Measurements from ENCODE around the gene PTPN14.

The PTPN14 gene

GRCh38 chr1:214318956-214319736, 232.3 kb downstream of the PTPN14 start:
- TF ChIP-seq CTCF (IDR thresholded peaks at IDR 0.05; ENCODE audit: insufficient read depth, low read depth, low read length, missing control alignments): no peak
- DNase-seq (ENCODE audit: low read depth): no peak
- H3K4me3 ChIP-seq (ENCODE audit: low read depth, low read length): no peak overlapping the region

GRCh38 chr1:214318356-214318755, 233.0 kb downstream of the PTPN14 start:
- DNase-seq (ENCODE audit: low read depth): peak; percentile 28
- no peak overlapping the region for H3K4me3 ChIP-seq (ENCODE audit: low read depth, low read length)
- no peak for TF ChIP-seq CTCF (IDR thresholded peaks at IDR 0.05; ENCODE audit: insufficient read depth, low read depth, low read length, missing control alignments)

- DNase-seq (ENCODE audit: low read depth): no peak
These were observed 233.7 kb downstream of the PTPN14 start for GRCh38 chr1:214317734-214318133.

GRCh38 chr1:214317300-214317699, 234.1 kb downstream of the PTPN14 start:
- no peak overlapping the region for H3K4me3 ChIP-seq (ENCODE audit: low read depth, low read length)
- DNase-seq (ENCODE audit: low read depth): no peak
- no peak for TF ChIP-seq CTCF (IDR thresholded peaks at IDR 0.05; ENCODE audit: insufficient read depth, low read depth, low read length, missing control alignments)

More at GRCh38 chr1:214317734-214318133, 233.7 kb downstream of the PTPN14 start:
- no peak for TF ChIP-seq CTCF (IDR thresholded peaks at IDR 0.05; ENCODE audit: insufficient read depth, low read depth, low read length, missing control alignments)
- no peak overlapping the region for H3K4me3 ChIP-seq (ENCODE audit: low read depth, low read length)

GRCh38 chr1:214316593-214316992, 234.8 kb downstream of the PTPN14 start:
- no peak overlapping the region for H3K4me3 ChIP-seq (ENCODE audit: low read depth, low read length)
- no peak for TF ChIP-seq CTCF (IDR thresholded peaks at IDR 0.05; ENCODE audit: insufficient read depth, low read depth, low read length, missing control alignments)
- DNase-seq (ENCODE audit: low read depth): no peak

- no peak overlapping the region for H3K4me3 ChIP-seq (ENCODE audit: low read depth, low read length)
- DNase-seq (ENCODE audit: low read depth): no peak
- TF ChIP-seq CTCF (IDR thresholded peaks at IDR 0.05; ENCODE audit: insufficient read depth, low read depth, low read length, missing control alignments): no peak
These were observed 237.1 kb downstream of the PTPN14 start for GRCh38 chr1:214314178-214314843.
